ENCODE measurements around the gene KAZN. TPM values are rescaled to one million over a fixed set of nuclear protein-coding genes. Genes with fewer than 3 reads are reported as not detected.
A peak's percentile ranks its signal among the peaks of the same experiment; 100 is the strongest.

Gene KAZN
- total RNA-seq, 1 donor from 2014 or later, result 40.6 TPM

DNA sequence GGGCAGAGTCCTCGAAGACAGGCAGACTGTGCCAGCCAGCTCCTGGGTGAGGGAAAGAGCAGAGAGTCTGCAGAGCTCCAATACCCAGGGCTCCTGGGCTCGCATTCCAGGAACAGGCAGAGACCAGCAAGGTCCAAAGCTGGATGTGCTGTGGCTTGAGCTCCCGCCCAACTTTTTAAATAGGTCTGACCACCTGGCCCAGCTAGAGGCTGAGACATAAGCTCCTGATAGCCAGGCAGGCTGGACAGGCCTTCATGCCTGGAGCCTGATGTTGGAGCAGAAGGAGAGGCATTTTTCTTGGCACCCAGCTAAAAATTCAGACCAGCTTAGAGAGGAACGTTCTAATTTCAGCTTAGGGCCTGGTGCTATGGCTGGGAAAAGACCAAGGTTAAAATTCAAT, 376.6 kb downstream of the KAZN start:
- no peak for DNase-seq (ENCODE audit: low spot score)

DNA sequence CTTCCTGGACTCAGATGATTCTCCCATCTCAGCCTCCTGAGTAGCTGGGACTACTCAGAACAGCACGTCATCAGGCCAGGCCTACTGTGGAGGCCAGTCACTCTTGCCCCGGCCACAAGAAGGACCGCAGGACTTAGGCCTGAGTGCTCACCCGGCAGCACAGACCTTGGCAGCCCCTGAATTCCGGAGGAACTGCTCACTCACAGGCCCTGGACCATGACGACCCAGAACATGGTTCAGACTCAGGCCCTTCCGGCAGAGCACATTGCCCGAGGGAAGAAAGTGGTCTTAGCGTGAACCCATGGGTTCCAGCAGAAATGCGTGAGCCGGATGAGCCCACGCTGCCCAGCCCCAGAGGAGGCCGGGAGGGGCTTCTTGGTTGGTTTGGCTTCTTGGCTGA, 377.8 kb downstream of the KAZN start:
- DNase-seq (ENCODE audit: low spot score), result no peak

DNA sequence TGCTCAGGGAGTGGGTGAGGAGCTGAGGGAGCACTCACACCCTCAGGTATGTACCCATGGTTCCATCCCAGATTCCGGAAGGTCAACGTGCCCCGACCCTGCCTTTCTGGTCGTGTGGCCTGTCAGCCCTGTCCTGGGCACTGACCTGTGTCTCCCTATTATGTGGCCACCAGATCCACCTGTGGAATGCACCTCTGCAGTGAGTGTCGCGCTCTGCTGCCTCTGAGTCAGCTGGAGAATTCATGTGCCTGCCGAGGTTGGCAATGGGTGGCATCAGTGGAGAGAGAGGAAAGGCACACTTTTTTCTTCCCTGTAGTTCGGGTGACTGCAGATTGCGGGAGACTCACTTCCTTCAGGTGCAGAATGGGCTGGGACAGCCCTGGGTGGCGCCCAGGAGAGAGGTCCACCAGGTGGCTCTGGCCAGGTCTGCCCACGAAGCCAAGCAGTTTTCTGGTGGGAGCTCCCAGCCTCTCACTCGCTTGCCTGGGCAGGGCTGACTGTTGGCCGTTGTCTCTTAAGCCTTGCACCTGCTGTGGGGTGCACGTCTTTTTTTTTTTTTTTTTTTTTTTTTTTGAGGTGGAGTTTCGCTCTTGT, 378.9 kb downstream of the KAZN start:
- peak; percentile 67 for DNase-seq (ENCODE audit: low spot score)

DNA sequence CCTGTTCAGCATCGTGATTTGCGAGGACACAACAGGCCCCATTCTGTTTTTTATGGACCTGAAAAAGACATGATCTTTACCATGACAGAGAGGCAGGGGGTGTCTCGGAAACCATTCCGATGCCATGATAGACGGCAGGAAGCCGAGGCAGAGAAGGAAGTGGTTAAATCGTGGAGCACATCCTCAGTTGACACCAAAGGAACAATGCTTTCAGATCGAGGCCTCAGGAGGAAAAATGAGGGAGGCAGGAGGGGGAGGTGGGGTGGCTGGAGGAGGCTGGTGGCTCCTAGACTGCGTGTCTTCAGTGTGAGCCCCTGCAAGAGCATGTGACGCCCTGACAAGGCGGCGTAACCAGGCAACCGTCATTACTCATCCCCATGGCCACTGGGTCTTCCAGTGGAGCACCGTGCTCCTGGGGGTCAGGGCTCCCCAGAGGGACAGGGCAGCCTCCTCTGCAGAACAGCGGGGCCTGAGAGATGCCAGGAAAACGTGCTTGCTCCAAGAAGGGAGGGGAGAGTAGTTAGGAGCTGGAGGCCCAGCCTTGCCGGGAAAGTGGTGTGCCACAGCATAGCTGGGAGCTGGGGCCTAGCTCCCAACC, 382.2 kb downstream of the KAZN start:
- no peak for DNase-seq (ENCODE audit: low spot score)

DNA sequence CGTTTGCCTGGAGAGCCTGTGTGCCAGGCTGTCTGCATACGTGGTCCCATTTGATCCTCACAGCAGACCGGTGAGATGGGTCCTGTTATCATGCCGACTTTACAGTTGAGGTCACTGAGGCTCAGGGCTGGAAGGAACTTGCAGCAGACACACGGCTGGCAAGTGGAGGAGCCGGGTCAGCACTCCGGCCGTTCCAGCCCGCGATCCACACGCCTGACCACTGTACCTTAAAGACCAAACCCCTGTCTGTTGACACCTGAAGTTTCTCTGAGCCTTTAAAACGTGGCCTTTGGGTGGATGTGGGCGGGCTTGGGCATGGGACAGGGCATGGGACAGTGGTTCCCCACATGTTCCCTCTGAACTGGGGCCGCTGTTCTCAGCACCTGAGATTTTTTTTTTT, 383.5 kb downstream of the KAZN start:
- no peak for DNase-seq (ENCODE audit: low spot score)

DNA sequence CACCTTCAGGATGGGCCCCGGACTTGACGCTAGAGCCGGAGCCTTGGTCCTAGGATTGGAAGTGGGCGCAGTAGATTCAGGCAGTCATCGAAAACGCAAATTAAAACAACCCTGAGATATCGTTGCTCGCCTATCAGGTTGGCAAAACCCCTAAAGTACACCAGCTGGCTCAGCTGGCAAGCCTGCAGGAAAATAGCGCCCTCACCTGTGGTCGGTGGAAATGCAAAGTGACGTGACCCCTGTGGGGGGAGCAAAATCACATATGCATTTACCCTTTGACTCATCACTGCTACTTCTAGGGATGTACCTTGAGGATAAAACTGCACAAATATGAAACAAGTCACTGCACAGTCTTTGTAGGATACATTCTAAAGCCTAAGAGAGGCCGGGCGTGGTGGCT, 384.8 kb downstream of the KAZN start:
- DNase-seq (ENCODE audit: low spot score), result no peak

DNA sequence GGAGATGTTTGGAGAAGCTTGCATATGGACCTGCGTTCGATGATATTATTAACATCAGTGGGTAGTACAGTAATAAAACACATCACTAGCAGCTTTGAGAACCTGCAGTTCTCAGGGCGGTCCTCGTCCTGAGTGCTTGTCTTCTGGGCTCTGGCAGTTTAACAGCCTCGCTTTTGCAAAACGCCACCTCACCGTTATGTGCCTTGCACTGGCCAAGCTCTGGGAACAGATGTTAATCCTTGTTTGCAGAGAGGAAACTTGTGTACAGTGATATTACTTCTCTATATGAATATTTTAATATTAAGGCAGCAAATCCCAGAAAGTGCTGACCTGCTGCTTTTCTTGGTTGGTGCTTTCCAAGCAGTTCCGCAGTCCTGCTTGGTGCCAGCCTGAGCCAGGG, 387.7 kb downstream of the KAZN start:
- no peak for DNase-seq (ENCODE audit: low spot score)

DNA sequence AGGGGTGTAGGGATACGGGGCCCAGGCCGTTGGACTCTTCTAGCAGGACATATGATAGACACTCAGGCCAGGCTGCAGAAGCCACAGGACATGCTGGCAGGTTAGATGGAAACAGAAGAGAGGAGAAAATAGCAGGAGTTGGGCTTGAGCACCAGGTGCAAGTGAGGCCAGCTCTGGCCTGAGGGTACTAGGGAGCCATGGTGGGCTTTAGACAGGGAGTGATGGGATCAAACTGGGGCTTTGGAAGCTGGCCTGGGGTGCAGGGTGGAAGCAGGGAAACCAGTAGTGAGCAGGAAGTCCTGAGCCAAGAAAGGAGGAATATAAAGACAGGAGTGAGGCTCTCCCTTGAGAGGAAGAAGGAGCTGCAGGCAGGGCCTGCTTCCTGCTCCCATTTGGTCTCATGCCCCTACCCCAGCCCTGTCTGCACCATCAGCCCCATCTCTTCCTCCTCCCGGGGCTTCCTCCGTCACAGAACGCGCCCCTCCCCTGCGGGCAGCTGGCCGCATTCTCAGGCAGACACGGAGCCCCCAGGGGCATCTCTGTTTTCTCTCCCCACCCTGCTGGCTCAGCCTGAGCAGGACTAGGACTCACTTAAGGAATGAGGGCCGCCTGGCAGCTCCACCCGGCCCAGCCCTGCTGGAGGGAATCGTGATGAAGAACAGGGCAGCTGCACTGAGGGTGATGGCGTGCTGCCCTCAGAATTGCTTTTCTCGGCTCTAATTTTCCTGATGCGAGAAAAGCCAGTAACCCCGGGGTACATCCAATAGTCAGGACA, 389.5 kb downstream of the KAZN start:
- DNase-seq (ENCODE audit: low spot score), result no peak

DNA sequence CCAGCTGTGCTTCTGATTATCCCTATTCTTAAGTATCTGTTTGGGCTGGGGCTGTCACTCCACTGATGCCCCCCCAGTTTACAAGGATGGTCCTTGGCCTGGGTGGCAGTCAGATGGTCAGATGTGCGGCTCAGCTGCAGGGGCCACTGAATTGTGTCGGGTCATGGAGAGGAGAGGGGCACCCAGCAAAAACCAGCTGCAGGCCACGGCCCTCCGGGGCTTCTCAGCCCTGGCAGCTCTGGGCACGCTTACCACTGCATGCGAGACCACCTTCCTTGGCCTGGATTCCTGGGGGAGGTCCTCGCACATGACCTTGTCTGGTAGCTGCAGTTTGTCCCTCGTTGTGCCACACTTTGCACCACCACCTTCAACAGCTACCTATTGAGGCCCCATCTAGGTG, 390.2 kb downstream of the KAZN start:
- DNase-seq (ENCODE audit: low spot score), result no peak

DNA sequence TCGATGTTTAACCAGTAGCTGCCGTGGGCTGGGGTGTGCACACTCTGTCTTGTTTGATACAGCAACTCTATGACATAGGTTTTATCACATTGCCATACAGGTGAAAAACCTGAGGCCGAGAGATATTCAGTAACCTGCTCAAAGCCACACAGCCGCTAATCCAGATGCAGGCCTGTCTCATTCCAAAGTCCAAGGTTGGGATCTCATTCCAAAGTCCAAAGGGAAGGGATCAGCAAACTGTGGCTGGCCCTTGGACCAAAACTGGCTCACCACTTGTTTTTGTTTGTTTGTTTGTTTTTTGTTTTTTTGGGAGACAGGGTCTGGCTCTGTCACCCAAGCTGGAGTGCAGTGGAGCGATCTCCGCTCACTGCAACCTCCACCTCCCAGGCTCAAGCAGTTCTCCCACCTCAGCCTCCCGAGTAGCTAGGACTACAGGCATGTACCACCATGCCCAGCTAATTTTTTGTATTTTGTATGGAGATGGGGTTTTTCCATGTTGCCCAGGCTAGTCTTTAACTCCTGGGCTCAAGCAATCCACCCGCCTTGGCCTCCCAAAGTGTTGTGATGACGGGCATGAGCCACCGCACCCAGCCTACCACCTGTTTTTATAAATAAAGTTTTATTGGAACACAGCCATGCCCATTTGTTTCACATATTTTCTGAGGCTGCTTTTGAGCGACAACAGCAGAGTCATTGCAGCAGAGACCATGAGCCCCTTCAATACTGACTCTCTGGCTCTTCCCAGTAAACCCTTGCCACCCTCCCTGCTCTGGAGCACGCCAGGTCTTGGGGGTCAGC, 391.6 kb downstream of the KAZN start:
- DNase-seq (ENCODE audit: low spot score), result no peak

DNA sequence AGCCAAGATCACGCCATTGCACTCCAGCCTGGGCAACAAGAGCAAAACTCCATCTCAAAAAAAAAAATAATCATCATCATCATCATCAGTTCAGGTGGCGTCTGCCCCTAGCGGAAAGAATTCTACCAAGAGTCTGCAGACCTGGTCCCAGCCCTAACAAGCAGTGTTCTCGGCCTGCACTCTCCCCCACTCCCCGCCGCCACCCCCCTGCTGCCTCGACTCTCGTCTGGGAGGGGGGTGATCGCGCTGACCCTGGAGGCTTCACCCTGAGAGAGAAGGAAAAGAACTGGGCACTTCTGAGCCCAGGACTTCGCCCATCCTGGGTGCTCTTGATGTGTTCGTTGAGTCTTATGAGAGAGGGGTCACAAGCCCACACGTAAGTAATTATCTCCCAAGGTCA, 394.9 kb downstream of the KAZN start:
- DNase-seq (ENCODE audit: low spot score), result no peak

DNA sequence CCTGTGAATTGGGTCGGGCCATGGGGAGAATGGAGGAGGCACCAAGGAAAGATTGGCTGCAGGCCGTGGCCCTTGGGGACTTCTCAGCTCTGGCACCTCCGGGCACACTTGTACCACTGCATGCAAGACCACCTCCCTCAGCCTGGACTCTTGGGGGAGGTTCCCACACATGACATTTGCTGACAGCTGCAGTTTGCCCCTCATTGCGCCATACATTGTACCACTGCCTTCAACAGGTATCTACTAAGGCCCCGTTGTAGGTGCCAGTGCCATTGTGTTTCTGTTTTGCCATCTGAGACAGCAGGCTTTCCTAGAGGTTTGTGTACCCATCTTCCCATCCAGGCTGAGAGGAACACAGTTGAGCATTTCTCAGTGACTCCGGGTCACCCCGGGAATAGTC, 395.7 kb downstream of the KAZN start:
- DNase-seq (ENCODE audit: low spot score), result no peak

DNA sequence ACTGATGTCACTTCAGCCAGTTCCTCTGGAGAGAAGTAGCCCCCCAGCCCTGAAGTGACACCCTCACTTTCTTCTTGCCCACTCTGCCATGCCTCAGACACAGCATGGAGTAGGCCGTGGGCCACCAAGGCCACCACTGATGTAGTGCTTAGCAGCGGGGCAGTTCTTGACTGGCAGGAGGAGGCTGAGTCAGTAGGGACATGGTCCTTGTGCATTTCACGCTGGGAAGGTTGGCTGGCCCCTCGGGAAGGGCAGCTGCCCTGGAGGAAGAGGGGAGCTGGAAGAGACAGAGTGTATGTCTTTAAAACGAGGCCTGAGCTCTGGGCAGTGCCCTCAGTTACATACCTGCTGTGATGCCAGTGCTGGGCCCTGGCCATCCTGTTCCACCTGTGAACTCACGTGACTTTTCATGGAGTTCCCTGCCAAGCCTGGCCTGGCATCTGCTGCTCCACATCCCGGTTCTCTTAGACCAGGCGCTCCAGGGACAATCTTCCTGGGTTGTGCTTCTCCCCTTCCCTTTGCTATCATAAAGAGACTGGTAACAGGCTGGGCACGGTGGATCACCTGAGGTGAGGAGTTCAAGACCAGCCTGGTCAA, 396.5 kb downstream of the KAZN start:
- DNase-seq (ENCODE audit: low spot score), result no peak

DNA sequence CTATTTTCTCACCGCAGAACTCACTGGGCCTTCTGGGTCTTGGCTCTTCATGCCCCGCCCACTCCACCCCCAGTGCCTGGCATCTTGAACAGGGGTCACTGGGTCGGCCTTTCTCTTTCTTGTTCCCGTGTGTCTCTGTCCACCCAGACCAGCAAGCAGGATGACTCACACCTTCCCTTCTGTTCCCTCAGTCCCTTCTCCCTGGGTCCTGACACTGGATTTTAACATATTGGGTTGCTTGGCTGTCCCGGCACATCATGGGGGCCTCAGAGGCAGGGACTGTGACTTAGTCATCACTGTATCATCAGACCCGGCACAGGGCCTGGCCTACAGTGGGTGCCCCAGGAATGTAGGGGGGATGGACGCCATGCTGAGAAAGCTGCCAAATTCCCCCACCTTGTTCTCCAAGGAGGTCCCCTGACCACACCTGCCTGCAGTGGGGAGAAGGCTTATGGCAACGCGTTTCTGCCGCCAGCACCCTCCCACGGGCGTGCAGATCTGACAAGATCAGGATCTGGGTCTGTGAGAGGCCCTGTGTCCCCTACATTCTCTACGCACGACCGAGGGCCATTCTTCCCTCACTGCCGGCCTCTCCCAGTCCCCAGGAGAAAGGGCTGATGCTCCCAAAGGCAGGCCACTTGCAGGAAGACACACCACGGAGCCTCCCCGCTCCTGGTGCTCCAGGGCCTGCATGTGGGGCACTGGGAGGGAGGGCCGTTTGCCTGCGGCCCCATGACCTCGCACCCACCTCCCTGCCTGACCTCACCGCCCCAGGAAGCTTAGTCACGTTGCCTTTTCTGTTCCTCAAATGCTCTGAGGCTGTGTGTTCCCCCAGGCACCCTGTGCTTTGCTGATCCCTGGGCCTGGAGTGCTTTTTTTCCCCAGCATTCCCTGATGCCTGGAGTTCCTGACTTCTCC, 397.9 kb downstream of the KAZN start:
- no peak for DNase-seq (ENCODE audit: low spot score)

DNA sequence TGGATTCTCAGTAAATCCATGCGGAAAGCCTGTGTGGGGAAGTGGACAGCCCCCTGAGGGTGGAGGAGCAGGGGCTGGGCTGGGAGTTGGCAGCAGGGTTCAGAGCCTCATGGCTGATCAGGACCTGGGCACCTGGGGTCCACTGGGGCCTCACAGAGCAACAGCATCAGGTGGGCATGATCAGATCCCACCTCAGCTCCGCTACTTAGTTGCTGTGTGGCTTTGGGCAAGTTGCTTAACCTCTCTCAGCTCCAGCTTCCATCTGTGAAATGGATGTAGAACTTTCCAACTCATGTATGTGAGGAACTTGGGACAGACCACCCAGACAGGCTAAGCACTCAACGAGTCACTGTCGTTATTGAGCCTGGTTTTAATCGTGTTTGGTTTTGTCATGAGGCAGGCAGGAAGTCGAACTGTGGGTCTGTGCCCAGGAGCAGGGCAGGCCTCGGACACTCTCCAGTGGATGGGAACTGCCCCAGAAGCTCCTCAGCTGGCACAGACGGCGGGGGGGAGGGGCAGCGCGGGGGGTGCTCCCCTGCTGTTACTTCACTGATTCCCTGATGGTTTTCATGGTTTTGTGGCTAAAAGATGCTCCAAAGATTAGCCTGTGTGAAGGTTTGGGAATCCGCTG, 399.3 kb downstream of the KAZN start:
- no peak for DNase-seq (ENCODE audit: low spot score)

DNA sequence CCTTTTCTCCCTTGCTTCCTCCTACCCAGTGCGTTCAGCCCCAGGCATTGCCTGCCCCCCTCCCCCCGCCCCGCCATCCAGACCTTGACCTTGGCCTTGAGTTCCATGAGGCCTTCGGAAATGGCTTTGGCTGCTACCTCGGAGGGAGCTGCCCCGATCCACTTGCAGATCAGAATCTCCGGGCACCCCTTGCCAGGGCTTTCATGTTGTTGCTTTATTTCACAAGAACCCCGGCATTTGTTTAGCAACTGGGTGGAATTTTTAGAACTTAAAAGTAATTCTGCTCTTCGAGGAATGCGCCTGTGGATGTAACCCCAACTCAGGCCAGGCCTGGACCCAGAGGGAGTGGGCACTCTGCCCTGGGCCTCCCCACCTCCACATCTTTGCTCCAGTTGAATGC, 401.0 kb downstream of the KAZN start:
- no peak for DNase-seq (ENCODE audit: low spot score)

DNA sequence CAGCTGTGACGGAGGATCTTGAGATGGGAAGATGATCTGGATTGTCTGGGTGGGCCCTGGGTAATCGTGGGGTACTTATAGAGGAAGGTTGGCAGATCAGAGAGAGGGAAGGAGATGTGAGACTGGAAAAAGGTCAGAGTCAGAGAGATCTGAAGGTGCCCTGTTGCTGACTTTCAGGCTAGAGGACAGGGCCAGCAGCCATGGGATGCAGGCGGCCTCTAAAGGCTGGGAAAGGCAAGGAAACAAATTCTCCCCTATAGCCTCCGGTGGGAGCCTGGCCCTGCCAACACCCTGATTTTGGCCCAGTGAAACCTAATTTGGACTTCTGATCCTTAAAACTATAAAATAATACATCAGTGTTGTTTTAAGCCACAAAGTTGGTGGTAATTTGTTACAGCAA, 401.5 kb downstream of the KAZN start:
- DNase-seq (ENCODE audit: low spot score), result no peak

DNA sequence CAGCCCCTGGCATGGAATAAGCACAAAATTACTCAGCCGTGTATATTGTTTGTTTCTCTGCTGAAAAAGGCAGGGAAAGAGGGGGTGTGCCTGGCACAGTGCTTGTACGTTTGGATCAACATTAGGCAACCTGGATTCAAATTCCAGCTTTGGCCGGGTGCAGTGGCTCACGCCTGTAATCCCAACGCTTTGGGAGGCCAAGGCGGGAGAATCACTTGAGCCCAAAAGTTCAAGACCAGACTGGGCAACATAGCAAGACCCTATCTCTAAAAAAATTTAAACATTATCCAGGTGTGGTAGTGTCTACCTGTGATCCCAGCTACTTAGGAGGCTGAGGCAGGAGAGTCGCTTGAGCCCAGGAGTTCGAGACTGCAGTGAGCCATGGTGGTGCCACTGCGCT, 402.2 kb downstream of the KAZN start:
- DNase-seq (ENCODE audit: low spot score), result no peak

DNA sequence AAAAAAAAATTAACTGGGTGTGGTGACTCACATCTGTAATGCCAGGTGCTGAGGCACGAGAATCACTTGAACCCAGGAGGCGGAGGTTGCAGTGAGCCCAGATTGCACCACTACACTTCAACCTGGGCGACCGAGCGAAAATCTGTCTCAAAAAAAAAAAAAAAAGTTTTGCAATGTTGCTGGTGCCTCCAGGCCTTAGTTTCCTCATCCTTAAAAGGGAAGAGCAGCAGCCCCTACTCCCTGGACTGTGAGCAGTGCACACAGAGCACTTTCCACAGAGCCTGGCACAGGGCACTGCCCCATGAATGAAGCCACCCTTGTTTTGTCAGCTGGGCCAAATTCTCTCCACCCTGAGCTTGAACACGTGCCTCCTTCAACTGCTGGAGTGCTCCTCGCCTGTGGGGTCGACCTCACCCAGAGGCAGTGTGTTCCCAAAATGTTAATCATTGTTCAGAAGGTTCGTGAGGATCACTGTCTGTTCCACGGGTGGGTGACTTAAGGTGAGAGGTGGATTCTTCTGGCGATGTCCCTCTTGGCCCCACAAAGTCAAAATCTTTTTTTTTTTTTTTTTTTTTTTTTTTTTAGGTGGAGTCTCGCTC, 402.9 kb downstream of the KAZN start:
- no peak for DNase-seq (ENCODE audit: low spot score)

DNA sequence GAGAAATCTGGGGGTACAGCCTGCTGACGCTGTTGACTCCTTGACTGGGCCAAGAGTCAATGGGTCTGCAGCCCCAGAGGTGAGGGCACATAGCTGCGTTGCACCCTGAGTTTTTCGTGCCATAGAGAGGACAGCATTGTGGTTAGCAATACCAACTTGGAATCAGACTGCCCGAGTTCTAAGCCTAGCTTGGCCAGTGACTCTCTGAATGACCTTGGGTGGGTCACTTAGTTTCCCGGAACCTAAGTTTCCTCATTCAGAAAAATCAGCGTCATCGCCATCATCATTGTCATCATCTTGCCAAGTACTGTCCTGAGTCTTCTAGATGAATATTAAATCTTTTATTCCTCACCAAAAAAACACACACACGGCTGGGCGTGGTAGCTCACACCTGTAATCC, 403.8 kb downstream of the KAZN start:
- DNase-seq (ENCODE audit: low spot score), result no peak

Data from ureter (tissue), 1 donor.